HG02870 (cell line): ENCODE measurements around the gene UNC13C.
A peak's percentile ranks its signal among the peaks of the same experiment; 100 is the strongest.

Experiments
- ATAC-seq: cut with Tn5 transposase; IDR thresholded peaks from one replicate; pipeline ENCODE4 v1.9.1; 2021; ENCODE audit warnings: mild to moderate bottlenecking, moderate library complexity; ENCODE audit not compliant: unreplicated experiment

The UNC13C gene

DNA sequence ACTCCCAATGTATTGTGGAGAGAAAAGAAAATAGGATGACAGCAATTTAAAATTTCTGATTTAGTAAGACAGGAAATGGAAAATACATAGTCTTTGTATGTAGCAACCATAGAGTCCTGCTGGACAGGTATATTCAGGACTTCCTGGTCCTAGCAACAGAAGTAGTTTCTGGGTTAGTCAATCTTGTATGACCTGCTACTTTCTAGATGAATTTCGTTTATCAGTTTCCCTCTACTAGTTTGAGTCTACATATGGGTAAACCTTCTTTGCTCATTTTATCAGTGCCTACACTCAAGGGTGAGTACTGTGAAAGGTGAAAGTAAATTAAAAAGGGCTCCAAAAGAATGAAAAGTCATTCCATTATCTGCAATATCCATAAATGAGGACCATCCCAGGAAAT lies 309.8 kb downstream of the UNC13C start:
- ATAC-seq = no peak

- peak; percentile 68 for ATAC-seq
These were observed 311.4 kb downstream of the UNC13C start for GRCh38 chr15:54289590-54290136.

DNA sequence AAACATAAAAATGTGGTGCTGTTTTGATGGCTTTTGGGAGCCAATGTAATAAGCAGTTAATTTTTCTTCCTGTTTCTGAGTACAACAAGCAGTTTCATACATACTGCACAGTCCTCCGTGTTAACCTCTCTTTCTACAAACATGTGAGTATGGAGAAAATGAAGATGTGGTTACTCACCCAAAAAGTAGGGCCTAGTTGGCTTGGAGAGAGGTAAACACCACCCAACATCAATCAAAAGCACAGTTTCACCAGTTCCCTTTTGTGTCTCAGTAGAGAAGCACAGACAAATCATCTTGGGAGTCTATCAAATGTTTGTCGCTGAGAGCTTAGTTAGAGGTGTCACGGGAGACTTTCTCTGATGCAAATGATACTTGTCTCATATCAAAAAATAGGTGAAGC lies 320.2 kb downstream of the UNC13C start:
- ATAC-seq = no peak

DNA sequence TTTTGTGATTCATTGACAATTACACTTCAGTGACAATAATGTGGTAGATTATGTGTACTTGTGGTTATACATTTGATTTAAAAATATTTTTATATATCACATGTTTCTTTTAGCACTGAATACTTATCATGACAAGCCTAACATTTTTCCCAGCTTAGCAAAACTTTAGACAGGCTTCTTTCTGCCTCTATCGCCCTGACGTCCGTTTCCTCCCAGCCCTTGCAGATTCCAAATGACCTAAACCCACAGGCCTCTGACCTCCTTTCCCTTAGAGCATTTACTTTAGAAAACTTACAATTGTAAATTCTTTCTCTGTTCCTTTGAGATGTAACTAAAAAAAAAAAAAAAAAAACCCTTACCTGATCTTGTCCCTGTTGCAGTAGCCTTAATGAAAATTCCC lies 326.1 kb downstream of the UNC13C start:
- no peak for ATAC-seq

DNA sequence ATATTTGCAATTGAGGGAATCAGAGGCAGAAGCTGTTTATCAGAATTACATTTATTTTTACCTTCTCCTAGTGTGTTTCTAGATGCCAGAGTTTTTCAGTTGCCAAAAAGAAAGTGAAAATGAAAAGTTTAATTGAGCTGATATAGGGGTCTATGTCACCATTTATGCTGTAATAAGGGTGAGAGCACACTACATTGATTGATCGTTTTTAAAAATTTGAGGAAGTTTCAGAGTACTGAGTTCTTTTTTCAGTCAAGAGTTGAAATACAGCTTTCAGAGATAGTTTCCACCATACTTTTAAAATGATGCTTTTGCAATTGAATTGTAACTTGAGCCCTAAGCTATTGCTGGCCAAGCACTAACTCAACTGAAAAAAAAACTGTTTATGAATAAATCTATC lies 326.9 kb downstream of the UNC13C start:
- ATAC-seq = no peak

DNA sequence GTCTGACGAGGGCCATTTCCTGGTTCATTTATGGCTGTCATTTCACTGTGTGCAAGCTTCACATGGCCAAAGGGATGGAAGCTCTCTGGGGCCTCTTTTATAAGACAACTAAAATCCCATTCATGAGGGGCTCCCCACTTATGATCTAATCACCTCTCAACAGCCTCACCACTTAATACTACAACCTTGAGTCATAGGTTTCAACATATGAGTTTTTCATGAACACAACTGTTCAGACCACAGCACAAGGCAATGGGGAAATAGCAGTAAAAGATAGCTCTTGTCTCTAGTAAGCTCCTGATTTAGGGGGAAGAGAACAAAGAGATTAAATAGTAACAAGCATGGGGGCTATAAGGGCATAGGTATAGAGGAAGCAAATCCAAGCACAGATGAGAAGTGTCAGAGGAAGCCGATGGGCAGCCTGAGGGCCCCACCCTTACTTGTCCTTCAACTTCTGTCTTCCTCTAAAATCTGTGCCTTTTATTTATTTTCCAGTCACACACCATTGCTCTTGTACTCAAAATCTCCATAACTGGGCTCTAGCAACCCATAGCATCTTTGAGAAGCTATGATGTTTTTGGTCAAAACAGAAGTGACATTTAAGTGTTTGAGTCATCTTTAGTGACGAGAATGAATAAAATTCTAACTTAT lies 329.1 kb downstream of the UNC13C start:
- ATAC-seq = no peak

DNA sequence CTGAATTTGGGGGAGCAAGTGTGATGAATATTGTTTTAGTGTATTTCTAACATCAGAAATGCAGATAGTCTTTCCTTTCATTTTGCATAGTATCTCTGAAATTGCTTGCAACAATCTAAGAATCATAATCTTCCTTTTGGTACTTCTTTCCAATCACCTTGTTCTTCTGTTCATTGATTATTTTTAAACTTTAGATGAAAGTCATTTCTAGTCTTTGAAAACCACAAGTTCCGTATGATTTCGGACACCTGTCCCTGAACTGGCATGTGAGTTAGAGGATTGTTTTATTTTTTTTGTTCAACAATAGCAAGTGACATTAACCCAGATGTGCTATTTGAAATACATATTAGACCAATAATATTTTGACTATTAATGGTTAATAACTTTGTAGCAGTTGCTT lies 329.7 kb downstream of the UNC13C start:
- no peak for ATAC-seq

DNA sequence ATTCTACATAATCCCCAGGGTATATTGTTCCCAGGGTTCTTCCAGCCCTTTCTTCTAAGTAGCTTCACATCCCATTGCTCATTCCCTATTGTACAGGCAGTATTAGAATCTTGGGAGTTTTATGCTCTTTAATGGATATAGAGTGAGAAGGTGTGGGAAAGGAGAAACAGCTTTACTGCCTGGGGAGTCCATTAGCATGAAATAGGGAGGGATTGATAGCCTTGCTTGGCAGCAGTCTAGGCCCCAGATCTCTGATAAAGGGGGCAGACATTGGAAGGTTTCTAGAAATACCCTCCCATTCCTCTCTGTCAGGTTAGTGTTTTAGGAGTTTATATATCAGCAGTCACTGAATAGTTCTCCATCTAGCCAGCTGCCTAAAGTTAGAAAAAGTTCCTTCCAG lies 334.3 kb downstream of the UNC13C start:
- no peak for ATAC-seq

DNA sequence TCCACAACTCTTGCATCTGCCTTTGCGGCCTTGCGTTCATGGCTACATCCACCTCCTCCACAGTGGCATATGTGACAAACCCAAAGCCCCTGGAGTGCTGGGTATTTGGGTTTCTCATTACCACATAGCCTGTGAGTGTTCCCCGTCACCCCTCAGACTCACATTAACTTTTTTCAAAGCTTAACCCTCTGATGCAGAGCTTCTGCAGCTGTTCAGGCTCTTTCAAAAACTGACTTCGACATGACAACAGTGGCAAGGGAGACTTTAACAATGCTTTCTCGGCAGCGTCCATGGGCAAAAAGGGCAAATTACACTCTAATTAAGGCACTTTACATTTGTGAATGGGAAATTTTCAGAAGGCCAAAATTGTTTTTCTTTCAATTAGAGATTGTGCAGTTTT lies 343.2 kb downstream of the UNC13C start:
- ATAC-seq = no peak

GRCh38 chr15:54322341-54322740 lies 344.1 kb downstream of the UNC13C start:
- ATAC-seq = no peak

- no peak for ATAC-seq
These were observed 367.1 kb downstream of the UNC13C start for GRCh38 chr15:54345301-54345700.

GRCh38 chr15:54345827-54346226 lies 367.6 kb downstream of the UNC13C start:
- ATAC-seq = no peak

GRCh38 chr15:54347082-54347827 lies 369.0 kb downstream of the UNC13C start:
- ATAC-seq = no peak

DNA sequence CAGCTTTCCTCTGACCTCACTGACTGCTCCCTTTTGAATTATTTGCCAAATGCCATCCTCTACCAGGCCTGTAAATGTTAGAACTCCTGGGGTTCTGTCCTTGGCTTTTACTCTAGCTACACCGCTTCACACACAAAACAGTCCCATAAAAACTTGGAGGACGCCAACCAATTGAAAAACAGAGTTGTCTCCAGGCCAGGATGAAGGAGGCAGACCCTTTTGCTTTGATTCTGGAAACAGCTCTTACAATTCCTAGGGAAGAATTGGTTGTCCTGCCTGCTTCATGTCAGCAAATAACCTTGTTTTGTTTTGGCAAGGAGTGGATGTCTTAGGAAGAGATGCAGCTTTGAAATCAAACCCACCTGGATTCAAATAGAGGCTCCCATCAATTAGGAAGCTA lies 375.5 kb downstream of the UNC13C start:
- ATAC-seq = no peak

- no peak for ATAC-seq
These were observed 376.1 kb downstream of the UNC13C start for GRCh38 chr15:54354341-54354740.

DNA sequence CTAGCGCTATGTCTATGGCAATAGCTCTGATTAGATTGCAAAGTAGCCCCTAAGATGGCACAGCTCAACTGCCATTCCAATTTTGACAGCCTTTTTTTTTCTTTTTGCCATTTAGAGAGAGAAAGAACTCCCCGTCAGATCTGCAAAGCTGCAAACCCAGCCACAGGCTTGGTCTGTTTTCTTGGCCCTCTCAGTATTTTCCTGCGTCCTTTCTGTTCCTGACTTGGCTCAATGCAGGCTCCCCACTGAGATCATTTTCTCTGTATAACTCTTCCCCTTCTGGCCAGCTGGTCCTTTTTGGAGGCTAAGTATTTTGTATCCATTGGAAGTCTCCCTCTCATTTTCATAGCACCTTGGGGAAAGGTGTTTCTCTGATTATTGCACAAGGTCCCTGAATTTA lies 386.7 kb downstream of the UNC13C start:
- ATAC-seq = no peak

GRCh38 chr15:54373332-54373731 lies 395.1 kb downstream of the UNC13C start:
- ATAC-seq = no peak

DNA sequence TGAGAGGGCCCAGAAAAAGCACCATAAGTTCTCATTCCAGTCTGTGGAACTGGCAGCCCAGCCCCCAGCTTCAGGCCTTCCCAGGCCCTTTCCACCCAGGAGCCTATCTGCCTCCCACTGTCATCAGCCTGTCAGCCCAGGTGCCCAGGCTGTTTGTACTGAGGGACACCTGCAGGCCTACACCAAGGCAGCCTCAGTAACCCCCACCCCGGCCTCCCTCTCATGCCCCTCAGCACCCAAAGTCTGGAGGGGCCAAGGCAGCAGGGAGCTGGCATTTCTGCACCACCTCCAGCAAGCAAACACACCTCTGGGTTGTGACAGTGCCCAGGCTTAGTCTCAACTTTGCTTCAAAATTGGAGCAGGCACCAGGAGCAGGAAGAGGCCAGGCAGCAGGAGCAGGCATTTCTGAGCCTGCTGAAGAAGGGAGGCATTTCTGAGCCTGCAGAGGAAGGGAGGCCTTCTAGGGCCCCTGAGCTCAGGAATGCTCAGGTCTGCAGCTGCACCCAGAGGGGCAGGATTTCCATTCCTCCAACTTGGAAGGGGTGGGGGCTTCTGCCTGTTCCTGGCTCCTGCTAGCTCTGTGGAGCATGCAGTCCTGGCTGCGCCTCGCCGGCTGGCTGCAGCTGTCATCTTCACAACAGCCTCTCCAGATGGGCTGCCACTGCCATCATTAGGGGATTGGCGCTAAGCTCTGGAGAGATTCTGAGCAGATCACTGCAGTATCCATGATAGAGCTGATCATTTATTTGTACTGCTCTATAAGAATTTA lies 396.1 kb downstream of the UNC13C start:
- ATAC-seq = no peak

GRCh38 chr15:54387799-54388198 lies 409.6 kb downstream of the UNC13C start:
- ATAC-seq = no peak

DNA sequence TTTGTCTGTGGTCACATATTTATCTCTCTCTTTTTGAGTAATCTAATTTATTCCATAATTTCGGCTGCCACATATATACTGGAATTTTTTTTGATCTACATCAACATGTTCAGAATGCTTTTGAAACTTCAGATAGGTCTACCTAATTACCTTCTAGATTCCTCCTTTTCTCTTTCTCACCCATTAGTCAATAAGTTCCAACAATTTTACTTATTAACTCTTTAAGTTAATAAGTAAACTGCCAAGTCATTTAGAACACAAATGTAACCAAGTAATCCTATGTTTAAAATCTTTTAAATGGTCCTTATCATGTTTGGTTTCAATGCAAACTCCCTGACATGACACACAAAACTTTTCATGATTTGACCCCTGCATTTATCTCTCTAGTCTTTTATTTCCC lies 410.5 kb downstream of the UNC13C start:
- ATAC-seq = no peak

GRCh38 chr15:54410481-54410880 lies 432.2 kb downstream of the UNC13C start:
- ATAC-seq = no peak

DNA sequence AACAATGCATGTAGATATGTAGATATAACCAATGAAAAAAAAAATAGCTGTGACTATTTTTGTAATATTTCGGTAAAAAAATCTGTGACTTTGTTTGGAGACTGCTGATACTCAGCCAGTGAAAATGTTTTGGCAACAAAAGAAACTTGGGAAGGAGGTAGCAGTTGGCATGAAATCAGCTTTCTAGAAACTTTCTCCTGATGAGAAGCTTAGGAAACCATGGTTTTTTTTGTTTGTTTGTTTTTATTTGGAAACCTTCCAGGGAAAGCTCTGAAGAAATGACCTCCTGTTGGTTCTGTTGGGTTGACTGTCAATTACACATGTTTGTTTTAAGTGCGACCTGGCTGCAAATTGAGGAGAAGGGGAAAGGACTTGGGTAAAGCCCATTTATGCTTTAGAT lies 445.9 kb downstream of the UNC13C start:
- no peak for ATAC-seq
